ENCODE data around the gene TMPRSS9. TPM values are rescaled to one million over a fixed set of nuclear protein-coding genes. Genes with fewer than 3 reads are reported as not detected.
"Not testable (repeated sequence)": the region's sequence is repeated elsewhere in the genome, so short reads cannot be mapped to it uniquely, and the experiment has no call there.

Gene TMPRSS9
- total RNA-seq, 1 donor from 2014 or later, result not detected

DNA sequence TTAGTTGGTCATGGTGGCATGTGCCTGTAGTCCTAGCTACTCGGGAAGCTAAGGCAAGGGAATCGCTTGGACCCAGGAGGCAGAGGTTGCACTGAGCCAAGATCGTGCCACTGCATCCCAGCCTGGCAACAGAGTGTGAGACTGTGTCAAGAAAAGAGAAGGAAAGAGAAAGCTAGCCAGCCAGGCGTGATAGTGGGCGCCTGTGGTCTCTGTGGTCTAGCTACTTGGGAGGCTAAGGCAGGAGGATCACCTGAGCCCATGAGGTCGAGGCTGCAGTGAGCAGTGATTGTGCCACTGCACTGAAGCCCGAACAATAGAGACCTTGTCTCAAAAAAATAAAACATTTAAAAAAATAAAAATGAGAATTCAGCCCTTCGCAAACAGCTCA lies 34.0 kb downstream of the TMPRSS9 start:
- H3K27me3 ChIP-seq (ENCODE audit: control insufficient read depth, insufficient read depth, low read length), result no peaks in the 10 kb centered on the region
- no peaks in the 10 kb centered on the region for H3K36me3 ChIP-seq (ENCODE audit: control insufficient read depth, insufficient read depth, low read length)
- H3K4me3 ChIP-seq (ENCODE audit: low read depth, low read length), result no peak overlapping the region
- TF ChIP-seq, protein P1, sequence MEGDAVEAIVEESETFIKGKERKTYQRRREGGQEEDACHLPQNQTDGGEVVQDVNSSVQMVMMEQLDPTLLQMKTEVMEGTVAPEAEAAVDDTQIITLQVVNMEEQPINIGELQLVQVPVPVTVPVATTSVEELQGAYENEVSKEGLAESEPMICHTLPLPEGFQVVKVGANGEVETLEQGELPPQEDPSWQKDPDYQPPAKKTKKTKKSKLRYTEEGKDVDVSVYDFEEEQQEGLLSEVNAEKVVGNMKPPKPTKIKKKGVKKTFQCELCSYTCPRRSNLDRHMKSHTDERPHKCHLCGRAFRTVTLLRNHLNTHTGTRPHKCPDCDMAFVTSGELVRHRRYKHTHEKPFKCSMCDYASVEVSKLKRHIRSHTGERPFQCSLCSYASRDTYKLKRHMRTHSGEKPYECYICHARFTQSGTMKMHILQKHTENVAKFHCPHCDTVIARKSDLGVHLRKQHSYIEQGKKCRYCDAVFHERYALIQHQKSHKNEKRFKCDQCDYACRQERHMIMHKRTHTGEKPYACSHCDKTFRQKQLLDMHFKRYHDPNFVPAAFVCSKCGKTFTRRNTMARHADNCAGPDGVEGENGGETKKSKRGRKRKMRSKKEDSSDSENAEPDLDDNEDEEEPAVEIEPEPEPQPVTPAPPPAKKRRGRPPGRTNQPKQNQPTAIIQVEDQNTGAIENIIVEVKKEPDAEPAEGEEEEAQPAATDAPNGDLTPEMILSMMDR (IDR thresholded peaks at IDR 0.05; ENCODE audit: insufficient read depth, low read length, poor library complexity, severe bottlenecking), result no peak
- no peak for DNase-seq (ENCODE audit: low read depth)

DNA sequence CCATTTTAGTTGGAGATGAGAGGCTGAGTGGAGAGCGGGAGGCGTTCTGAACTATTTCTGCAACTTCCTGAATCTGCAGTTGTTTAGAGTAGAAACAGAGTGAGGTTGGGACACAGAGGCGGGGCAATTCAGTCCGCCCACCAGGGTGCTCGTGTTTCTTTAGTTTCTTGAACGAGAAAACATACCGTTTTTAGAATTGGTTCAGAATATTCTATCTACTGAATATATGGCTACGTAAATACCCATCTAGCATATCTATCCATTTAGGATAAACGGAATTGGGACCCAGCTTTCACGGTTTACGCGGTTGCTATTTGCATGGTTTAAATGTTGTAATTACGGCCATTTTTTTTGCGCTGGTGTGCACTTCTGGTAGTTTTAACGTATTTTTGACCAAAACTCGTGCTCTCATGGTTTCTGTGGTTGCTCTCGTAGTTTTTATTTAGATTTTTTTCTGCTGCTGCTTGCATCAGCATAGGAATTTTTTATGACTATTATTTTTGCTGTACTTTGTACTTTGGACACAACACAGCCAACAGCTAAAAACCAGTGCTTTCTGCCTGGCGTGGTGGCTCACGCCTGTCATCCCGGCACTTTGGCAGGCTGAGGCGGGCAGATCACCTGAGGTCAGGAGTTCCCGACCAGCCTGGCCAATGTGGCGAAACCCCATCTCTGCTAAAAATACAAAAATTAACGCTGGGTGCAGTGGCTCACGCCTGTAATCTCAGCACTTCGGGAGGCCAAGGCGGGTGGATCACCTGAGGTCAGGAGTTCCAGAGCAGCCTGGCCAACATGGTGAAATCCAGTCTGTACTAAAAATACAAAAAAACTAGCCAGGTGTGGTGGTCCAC lies 34.6 kb downstream of the TMPRSS9 start:
- TF ChIP-seq, protein P1 (IDR thresholded peaks at IDR 0.05; ENCODE audit: insufficient read depth, low read length, poor library complexity, severe bottlenecking), result no peak
- DNase-seq (ENCODE audit: low read depth), result no peak
- Histone ChIP-seq H3K27me3 (ENCODE audit: control insufficient read depth, insufficient read depth, low read length) (no peaks in the 10 kb centered on the region), H3K36me3 (ENCODE audit: control insufficient read depth, insufficient read depth, low read length) (no peaks in the 10 kb centered on the region), H3K4me3 (ENCODE audit: low read depth, low read length) (no peak overlapping the region)

DNA sequence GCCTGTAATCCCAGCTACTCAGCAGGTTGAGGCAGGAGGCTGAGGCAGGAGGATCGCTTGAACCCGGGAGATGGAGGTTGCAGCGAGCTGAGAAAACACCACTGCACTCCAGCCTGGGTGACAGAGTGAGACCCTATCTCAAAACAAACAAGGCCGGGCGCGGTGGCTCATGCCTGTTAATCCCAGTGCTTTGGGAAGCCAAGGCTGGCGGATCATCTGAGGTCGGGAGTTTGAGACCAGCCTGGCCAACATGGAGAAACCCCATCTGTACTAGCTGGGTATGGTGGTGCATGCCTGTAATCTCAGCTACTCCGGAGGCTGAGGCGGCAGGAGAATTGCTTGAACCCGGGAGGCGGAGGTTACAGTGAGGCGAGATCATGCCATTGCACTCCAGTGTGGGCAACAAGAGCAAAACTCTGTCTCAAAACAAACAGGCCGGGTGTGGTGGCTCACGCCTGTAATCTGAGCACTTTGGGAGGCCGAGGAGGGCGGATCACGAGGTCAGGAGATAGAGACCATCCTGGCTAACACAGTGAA lies 35.3 kb downstream of the TMPRSS9 start:
- H3K4me3 ChIP-seq (ENCODE audit: low read depth, low read length); H3K36me3 ChIP-seq (ENCODE audit: control insufficient read depth, insufficient read depth, low read length); DNase-seq (ENCODE audit: low read depth); H3K27me3 ChIP-seq (ENCODE audit: control insufficient read depth, insufficient read depth, low read length): not testable (repeated sequence)

DNA sequence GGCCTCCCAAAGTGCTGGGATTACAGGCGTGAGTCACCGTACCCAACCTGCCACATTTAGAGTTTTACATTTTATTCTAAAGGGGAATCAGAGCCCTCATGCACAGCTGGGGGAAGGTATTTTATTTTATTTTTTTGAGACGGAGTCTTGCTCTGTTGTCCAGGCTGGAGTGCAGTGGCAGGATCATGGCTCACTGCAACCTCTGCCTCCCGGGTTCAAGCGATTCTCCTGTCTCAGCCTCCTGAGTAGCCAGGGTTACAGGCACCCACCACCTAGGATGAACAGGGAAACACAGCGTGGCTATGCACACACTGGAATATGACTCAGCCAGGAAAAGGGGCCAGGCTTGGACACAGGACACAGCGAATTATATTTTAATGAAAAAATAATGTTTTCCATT lies 37.1 kb downstream of the TMPRSS9 start:
- H3K36me3 ChIP-seq (ENCODE audit: control insufficient read depth, insufficient read depth, low read length); H3K27me3 ChIP-seq (ENCODE audit: control insufficient read depth, insufficient read depth, low read length); DNase-seq (ENCODE audit: low read depth); H3K4me3 ChIP-seq (ENCODE audit: low read depth, low read length): not testable (repeated sequence)

DNA sequence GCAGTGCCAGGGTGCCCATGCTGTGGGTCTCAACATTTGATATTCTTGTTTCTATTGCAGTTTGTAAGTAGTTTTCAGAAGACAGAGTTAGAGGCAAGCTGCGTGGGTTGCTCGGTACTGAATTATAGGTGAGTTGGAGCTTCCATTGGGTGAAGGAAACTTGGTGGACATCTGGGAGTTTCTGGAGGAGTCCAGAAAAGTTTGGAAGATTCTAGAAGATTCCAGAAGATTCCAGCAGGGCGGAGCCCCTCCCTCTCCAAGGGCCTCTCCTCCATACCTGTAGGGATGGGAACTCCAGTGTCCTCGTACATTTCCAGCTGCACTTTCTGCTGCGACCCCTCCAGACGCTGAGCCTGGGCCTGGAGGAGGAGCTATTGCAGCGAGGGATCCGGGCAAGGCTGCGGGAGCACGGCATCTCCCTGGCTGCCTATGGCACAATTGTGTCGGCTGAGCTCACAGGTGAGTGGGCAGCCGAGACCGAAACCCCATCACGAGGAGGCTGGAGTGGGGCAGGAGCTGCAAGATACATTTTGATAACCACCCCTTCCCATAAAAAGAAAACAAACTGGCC lies 38.8 kb downstream of the TMPRSS9 start:
- TF ChIP-seq, protein P1 (IDR thresholded peaks at IDR 0.05; ENCODE audit: insufficient read depth, low read length, poor library complexity, severe bottlenecking), result no peak
- no peak for DNase-seq (ENCODE audit: low read depth)
- Histone ChIP-seq H3K4me3 (ENCODE audit: low read depth, low read length) (no peak overlapping the region), H3K27me3 (ENCODE audit: control insufficient read depth, insufficient read depth, low read length) (no peaks in the 10 kb centered on the region), H3K36me3 (ENCODE audit: control insufficient read depth, insufficient read depth, low read length) (no peaks in the 10 kb centered on the region)

DNA sequence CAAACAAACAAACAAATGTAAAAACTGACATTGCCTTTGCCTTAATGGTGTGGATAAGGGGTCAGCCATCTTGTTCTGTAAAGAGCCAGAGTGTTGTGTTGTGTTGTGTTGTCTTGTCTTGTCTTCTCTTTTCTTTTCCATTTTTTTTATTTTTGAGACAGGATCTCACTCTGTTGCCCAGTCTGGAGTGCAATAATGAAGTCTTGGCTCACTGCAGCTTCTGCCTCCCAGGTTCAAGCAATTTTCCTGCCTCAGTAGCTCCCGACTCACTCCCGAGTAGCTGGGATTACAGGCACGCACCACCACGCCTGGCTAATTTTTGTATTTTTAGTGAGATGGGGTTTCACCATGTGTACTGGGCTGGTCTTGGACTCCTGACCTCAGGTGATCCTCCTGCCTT lies 39.5 kb downstream of the TMPRSS9 start:
- TF ChIP-seq, protein P1 (IDR thresholded peaks at IDR 0.05; ENCODE audit: insufficient read depth, low read length, poor library complexity, severe bottlenecking), result no peak
- Histone ChIP-seq H3K27me3 (ENCODE audit: control insufficient read depth, insufficient read depth, low read length) (no peaks in the 10 kb centered on the region), H3K4me3 (ENCODE audit: low read depth, low read length) (no peak overlapping the region), H3K36me3 (ENCODE audit: control insufficient read depth, insufficient read depth, low read length) (no peaks in the 10 kb centered on the region)
- DNase-seq (ENCODE audit: low read depth), result no peak
